DND-41 (cell line): Measurements from ENCODE around the gene MAP3K5.

ENCODE experiments used
- EZH2 ChIP-seq: IDR thresholded peaks from 3 replicates; pipeline ENCODE4 v1.6.1; 2012; ENCODE audit warnings: borderline replicate concordance, low read depth, mild to moderate bottlenecking, moderate library complexity, low read length, inconsistent platforms; ENCODE audit not compliant: severe bottlenecking
- TF ChIP-seq, protein P1 (sequence below): IDR thresholded peaks from 2 replicates; pipeline ENCODE4 v1.5.1; 2012; ENCODE audit warnings: borderline replicate concordance, low read length, moderate library complexity, mild to moderate bottlenecking; ENCODE audit not compliant: poor library complexity, severe bottlenecking; ENCODE audit errors: extremely low read depth

DNA sequence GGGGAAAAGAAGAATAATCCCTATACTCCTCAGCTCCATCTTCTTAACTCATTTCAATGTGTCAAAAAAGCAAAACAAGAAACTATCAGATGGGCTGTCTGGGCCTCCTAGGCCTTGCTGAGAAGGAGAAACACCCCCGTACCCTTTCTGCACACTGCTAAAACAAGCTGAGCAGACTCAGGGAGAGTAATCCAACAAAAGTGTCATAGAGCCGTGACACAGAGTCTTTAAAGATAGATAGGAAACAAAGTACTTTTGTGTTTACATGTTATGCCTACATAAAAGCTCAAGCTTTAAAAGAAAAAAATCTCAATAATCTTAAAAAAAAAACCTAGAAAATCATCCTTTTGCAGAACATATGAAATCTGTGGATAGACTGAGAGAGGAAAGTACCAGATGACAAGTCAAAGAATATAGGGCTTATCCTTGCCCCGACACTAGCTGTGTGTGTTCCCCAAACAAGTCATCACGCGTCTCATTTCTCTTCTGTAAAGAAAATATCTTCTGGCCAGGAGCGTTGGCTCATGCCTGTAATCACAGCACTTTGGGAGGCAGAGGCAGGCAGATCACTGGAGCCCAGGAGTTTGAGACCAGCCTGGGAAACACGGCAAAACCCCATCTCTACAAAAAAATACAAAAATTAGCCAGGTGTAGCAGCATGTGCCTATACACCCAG lies 81.3 kb downstream of the MAP3K5 start:
- TF ChIP-seq, protein P1, sequence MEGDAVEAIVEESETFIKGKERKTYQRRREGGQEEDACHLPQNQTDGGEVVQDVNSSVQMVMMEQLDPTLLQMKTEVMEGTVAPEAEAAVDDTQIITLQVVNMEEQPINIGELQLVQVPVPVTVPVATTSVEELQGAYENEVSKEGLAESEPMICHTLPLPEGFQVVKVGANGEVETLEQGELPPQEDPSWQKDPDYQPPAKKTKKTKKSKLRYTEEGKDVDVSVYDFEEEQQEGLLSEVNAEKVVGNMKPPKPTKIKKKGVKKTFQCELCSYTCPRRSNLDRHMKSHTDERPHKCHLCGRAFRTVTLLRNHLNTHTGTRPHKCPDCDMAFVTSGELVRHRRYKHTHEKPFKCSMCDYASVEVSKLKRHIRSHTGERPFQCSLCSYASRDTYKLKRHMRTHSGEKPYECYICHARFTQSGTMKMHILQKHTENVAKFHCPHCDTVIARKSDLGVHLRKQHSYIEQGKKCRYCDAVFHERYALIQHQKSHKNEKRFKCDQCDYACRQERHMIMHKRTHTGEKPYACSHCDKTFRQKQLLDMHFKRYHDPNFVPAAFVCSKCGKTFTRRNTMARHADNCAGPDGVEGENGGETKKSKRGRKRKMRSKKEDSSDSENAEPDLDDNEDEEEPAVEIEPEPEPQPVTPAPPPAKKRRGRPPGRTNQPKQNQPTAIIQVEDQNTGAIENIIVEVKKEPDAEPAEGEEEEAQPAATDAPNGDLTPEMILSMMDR: no peak
- no peak for TF ChIP-seq EZH2
